ENCODE measurements around the gene ZNF331. TPM values are rescaled to one million over a fixed set of nuclear protein-coding genes. Genes with fewer than 3 reads are reported as not detected.

The ZNF331 gene
- total RNA-seq, 1 donor from 2014 or later = 3.6 TPM

DNA sequence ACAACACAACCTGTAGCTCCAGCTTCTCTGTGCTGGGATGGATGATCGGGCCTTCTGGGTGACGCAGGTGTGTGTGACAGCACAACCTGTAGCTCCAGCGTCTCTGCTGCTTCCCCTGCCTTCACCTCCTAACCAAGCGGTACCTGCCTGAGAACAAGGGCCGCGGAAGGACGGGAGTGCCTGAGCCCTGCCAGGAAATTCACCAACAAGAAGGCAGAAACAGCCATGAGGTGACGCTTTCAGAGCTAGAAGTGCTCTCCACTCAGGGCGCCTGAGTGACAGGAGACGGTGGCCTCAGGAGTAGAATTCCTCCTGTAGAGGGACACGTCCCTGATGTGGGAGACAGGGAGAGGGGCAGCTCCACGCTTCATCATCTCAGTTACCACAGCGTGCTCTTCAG is 17.4 kb downstream of the ZNF331 start:
- DNase-seq (ENCODE audit: low spot score) (no peak), ATAC-seq (no peak)

DNA sequence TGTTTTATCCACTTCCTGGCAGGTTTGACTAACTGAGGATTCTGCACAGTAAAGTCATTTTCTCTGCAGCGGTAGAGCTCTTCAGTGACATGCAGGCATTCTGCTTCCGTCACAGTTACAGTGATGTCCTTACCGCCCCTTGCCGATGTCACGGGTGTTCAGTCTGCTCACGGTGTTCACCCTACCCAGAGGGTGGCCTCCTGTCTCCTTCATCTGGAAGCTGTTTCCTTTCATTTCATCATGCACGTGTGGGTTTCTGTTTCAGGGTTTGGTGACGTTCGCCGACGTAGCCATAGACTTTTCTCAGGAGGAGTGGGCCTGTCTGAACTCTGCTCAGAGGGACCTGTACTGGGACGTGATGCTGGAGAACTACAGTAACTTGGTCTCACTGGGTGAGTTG is 33.4 kb downstream of the ZNF331 start:
- DNase-seq (ENCODE audit: low spot score) (peak; percentile 5), ATAC-seq (no peak)

DNA sequence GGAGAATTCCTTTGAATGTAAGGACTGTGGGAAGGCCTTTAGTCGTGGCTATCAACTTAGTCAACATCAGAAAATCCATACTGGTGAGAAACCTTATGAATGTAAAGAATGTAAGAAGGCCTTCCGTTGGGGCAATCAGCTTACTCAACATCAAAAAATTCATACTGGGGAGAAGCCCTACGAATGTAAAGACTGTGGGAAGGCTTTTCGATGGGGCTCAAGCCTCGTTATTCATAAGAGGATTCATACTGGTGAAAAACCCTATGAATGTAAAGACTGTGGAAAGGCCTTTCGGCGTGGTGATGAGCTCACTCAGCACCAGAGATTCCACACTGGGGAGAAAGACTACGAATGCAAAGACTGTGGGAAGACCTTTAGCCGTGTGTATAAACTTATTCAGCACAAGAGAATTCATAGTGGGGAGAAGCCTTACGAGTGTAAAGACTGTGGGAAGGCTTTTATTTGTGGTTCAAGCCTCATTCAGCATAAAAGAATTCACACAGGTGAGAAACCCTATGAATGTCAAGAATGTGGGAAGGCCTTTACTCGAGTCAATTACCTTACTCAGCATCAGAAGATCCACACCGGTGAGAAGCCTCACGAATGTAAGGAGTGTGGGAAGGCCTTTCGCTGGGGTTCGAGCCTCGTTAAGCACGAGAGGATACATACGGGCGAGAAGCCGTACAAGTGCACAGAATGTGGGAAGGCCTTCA is 39.2 kb downstream of the ZNF331 start:
- DNase-seq (ENCODE audit: low spot score) (no peak), ATAC-seq (no peak)

DNA sequence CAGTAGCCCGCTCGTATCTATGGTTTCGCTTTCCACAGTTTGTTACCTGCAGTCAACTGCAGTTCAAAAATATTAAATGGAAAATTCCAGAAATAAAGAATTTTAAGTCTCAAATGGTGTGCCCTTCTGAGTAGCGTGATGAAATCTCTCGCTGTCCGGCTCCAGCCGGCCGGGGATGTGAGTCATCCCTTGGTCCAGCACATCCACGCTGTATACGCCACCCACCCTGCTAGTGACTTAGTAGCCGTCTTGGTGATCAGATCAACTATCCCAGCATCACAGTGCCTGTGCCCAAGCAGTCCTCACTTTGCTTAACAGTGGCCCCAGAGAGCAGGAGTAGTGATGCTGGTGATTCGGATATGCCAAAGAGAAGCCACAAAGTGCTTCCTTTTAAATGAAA is 40.0 kb downstream of the ZNF331 start:
- DNase-seq (ENCODE audit: low spot score) = no peak
- no peak for ATAC-seq

DNA sequence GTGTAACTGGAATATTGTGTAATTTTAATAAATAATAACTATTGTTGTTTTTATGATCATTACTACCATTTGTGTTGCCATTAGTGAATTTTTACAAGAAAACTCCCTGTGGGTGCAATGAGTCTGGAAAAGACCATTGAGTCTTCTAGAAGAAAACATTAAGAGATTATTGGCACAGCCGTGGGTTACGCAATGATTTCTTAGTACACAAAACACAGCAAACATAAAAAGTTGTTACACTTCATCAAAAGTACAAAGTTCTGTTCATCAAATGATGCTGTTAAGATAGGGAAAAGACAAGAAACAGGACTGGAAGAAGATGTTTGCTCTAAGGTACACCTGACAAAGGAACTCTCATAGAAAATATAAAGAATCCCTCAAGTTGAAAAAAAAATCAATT is 41.6 kb downstream of the ZNF331 start:
- DNase-seq (ENCODE audit: low spot score) (no peak), ATAC-seq (no peak)

DNA sequence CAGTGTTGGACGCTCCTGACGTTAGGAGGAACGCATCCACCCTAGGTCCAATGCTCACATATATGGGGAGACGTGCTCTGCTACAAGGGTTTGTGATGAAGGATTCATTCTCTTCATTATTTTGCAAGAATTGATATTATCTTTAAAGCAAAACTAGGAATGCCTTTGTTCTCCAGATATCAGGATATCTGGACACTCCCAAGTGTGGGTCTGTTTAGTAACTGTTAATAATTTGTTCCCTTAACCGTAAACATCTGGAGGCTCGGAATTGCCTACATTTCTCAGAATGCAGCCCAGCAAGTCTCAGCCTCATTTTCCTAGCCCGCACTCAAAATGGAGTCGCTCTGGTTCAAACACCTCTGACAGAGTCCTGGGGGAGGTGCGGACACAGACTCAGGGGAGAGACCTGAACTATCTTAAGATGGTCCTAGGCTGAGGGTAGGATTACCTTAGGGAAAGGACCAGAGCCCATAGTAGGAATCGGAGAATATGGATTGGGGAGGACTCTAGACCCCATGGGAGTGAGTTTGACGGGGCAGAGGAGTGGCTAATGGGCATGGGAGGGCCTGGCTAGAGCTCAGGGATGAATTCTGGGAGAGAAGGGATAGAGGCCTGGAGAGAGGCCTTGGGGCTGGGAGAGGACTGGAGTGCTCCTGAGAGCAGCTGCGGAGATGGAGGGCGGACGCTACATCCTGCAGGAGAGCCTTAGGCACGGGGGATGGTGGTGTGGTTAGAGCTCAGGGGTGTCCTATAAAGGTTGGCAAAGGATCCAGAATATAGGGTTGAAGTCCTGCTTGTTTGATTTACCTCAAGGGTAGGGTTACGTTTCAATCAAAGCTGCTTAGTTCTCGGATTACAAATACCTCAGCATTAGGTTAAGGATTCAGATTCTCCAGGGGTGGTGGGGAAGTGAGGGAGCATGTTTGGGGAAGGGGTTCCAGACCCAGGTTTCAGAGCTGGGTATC is 43.2 kb downstream of the ZNF331 start:
- DNase-seq (ENCODE audit: low spot score) (no peak), ATAC-seq (no peak)

DNA sequence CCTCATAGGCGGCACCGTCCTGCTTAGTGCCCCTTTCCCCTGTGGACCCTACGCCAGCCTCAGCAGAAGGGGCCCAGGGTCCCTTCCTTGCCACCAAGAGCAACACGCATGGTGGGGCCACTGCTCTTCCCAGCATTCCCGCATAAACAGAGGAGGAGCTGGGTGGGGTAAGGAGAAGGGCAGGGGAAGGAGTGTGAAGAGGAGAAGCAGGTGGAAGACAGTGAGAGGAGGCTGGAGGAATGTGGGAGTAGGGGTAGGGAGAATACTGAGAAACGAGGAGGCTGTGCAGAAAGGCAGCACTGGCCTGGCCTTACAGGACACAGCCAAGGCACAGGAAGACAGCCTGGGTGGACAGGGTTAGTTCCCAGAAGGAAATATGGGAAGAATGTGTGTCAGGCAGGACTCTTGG is 43.9 kb downstream of the ZNF331 start:
- DNase-seq (ENCODE audit: low spot score) (no peak), ATAC-seq (no peak)

DNA sequence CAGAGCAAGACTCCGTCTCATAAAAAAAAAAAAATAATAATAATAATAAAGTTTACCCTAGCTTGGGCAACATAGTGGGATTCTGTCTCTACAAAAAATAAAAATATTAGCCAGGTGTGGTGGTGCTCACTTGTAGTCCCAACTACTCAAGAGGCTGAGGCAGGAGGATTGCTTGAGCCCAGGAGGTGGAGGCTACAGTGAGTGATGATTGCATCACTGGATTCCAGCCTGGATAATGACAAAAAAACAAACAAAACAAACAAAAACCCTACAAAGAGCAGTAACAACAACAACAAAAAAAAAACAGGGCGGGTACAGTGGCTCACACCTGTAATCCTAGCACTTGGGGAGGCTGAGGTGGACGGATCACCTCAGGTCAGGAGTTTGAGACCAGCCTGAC is 45.2 kb downstream of the ZNF331 start:
- no peak for ATAC-seq
- DNase-seq (ENCODE audit: low spot score) = no peak

DNA sequence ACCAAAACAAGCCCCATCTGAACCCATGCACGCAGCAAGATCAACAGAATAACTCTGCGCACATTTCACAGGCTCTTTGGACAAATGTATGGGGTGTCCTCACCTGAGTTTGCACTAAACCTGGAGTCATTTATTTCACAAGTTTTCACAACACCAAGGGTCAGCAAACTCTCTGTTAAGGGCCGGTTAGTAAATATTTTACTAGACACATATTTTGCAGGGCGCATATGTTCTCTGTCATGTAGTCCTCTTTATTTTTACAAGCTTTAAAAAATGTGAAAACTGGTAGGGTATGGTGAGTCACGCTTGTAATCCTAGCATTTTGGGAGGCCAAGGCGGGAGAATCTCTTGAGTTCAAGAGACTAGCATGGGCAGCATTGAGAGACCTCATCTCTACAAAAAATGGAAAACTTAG is 48.3 kb downstream of the ZNF331 start:
- DNase-seq (ENCODE audit: low spot score) = no peak
- ATAC-seq = no peak

DNA sequence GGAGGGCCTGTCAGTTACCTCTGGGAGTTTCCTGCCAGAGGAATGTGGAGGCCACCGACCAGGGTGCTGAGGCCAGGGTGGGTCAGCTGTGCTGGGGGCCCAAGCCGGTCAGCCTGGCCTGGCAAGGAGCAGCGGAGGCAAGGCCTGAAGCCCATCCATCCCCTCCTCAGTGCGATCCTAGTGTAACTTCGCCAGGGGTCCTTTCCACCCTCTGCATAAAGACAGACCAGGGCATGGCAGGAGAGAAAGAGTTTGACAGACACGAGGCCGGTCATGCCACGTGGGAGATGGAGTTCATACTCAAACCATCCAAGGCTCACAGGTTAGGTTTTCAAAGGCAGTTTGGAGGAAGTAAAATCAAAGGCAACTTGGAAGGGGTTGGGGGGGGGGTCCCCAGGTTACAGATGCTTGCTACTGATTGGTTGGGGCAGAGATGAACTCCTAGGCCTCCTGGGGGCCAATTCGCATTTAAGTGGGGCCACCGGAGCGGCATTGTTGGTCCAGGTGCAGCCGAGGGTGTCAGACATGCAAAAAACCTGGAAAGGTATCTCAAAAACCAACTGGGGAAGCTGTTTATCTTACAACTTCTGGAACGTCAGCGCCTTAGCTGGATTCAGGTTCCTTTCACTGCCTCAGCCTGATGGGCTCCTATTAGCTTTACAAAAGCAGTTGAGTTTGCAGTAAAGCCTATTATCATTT is 57.0 kb downstream of the ZNF331 start:
- ATAC-seq = no peak
- DNase-seq (ENCODE audit: low spot score) = no peak

DNA sequence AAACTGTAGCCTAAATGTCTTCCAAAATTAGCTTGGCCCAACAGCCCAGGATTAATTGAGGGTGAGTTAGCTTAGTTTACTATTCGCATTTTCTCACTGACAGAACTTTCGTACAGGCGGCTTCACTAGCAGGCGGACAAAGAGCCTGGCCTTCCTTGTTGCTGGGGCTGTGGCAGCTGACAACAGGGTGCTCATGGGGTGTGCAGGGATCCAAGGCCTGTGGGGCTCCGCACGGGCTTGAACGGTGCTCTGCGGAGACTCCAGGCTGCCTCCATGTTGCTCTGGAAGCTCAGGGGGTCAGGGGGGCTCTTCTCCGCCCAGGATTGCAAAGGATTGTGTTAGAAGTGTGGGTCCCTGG is 57.5 kb downstream of the ZNF331 start:
- ATAC-seq = no peak
- DNase-seq (ENCODE audit: low spot score) = no peak

DNA sequence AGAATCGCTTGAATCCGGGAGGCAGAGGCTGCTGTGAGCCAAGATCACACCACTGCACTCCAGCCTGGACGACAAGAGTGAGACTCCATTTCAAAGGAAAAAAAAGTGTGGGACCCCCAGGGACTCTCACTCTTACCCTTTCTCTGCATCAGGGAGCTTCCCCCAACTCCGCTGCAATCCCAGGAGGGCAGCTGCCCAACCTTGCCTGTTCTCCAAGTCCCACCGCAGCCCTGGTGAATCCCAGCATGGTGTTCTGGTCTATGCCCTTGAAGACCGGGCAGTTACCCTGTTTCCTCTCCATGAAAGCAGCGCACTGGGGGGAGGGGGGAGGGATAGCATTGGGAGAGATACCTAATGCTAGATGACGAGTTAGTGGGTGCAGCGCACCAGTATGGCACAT is 58.1 kb downstream of the ZNF331 start:
- DNase-seq (ENCODE audit: low spot score) (no peak), ATAC-seq (no peak)

DNA sequence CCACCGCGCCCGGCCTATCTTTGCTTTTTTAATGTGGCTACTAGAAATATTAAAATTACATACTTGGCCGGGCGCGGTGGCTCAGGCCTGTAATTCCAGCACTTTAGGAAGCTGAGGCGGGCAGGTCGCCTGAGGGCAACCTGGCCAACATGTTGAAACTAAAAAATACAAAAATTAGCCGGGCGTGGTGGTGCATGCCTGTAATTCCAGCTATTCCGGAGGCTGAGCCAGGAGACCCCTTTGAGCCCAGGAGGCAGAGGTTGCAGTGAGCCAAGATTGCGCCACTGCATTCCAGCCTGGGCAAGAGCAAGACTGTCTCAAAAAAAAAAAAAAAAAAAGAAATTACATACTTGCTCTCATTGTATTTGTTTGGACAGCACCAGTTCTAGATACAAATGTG is 59.1 kb downstream of the ZNF331 start:
- DNase-seq (ENCODE audit: low spot score) = no peak
- ATAC-seq = no peak

DNA sequence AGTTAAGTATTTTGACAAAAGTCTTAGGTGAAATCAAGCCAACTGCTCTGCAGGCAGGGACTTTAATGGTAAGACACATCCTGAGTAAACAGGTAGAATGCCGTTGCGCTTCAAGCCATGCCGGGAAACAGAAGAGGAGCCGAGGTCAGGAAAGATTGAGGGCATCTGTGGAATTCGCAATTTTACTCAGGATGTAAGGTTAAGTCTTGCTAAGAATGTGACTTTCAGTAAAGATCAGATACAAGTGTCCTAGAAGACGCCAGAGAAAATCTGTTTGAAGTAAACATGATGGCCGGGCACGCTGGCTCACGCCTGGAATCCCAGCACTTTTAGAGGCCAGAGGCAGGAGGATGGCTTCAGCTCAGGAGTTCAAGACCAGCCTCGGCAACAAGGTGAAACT is 60.4 kb downstream of the ZNF331 start:
- DNase-seq (ENCODE audit: low spot score) = no peak
- no peak for ATAC-seq

DNA sequence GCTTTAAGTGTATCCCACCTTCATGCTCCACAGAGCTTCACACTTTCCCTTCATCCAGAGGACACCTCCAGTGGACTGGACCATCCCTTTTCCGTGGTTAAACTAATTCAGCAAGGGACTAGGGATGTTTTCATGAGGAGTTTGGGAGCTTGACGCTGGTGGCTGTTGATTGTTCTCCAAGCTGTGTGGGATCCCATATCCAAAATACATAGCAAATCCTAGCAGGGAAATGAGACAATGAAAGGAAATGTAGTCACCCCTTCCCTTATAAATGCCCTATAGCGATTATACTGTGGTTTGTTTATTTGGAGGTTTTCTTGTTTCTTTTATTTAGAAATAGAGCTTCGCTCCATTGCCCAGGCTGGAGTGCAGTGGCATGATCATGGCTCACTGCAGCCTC is 62.3 kb downstream of the ZNF331 start:
- no peak for ATAC-seq
- no peak for DNase-seq (ENCODE audit: low spot score)

DNA sequence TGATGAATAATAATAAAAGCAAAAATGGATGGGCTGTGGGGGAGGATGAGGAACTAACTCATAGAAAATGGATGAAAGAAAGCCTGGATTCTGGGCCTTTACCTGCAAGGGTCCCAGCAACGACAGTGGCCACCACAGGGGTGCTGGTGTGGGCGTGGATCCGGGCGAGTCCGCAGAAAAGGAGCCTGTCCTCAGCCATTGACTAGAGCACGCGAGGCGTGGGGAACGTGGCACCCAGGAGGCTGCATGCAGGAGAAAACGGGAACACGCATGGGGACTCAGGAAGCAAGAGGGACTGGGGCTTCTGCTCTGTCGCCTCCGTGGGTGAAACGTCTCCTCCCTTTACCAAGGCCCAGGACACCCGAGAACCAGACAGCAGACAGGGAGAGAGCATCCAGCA is 68.1 kb downstream of the ZNF331 start:
- no peak for DNase-seq (ENCODE audit: low spot score)

DNA sequence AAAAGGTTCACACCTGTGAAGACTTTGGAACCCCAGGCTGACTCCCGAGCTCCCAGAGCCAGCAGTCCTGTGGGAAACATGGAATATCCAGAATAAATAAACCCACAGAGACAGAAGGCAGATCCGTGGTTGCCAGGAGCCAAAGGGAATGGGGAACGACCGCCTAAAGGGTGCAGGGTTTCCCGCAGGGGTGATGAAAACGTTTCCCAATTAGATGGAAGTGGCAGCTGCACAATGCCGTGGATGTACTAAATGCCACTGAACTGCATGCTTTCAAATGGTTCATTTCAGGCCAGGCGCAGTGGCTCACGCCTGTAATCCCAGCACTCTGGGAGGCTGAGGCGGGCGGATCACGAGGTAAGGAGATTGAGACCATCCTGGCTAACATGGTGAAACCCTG is 70.4 kb downstream of the ZNF331 start:
- DNase-seq (ENCODE audit: low spot score) (no peak), ATAC-seq (no peak)

More for the DNA sequence above, 68.1 kb downstream of the ZNF331 start:
- no peak for ATAC-seq

DNA sequence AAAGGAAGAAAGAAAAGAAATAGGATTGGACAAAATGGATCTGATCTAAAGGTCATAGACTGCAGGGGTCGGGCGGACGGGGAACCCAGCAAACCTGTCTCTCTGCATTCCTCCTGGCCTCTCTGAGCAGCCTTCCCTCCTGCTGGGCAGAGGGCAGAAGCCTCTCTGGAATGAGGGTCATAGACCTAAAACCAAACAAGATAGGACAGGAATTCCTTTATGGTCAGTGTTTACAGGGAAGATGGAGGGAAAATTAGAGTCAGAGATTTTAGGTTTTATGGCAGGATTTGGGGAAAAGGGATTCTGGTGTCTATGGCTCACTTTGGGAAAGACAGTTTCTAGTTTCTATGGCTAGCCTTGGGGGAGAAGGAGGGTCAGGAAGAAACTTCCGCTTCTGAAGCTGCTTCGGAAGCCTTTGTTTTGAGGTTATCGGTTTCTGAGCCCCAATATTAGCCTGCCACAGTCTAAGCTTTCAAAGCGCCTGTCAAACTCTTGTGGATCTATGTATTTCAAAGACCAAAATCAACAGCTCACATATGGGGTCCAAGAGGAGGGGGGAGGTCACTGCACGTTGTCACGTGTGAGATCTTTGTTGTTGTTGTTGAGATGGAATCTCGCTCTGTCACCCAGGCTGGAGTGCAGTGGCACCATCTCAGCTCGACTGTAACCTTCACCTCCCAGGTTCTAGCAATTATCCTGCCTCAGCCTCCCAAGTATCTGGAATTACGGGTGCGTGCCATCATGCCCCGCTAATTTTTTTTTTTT is 75.0 kb downstream of the ZNF331 start:
- DNase-seq (ENCODE audit: low spot score) (no peak), ATAC-seq (no peak)

DNA sequence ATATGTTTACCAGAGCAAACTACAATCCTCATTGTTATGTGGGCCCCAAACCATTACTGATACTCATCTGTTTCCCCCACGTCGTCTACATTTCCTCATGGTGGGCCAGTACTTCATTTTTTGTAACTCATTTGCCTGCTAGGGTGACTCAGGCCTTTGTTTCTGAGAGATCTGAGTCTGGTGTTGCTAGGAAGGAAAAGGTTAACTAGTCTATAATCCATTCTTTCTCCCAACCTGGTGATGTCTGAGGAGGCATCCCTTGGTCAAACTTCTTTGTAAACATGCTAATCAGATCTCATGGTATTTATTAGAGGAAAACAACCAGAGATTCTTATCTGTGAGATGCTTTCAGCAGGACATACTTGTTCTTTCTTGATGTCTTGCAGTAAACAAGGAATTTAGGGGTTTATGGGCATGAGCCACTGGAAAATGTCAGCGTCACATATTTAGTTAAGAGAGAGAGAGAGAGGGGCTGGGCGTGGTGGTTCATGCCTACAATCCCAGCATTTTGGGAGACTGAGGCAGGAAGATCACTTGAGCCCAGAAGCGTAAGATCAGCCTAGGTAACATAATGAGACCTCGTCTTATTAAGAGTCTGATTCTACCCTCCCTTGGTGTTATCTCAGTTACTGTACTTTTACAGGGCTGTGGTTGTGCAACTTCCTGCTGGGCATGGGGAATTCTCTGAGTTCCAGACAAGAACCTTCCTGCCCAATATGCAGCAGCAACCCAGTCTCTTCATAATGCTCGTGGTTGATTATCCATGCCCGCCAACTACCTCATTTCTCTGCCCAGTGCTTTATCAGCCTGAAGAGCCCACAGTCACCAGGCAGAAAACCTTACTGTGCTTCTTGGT is 84.2 kb downstream of the ZNF331 start:
- DNase-seq (ENCODE audit: low spot score) (no peak), ATAC-seq (no peak)

Data from left lobe of liver (tissue), 2 donors.